Mesothelial cell of epicardium (in vitro differentiated cells): ENCODE measurements around the gene GSN. TPM values are rescaled to one million over a fixed set of nuclear protein-coding genes. Genes with fewer than 3 reads are reported as not detected.

ENCODE experiments used
- DNase-seq, 2 experiments: peaks; one replicate each; pipeline ENCODE4 v3.0.0; 2021; ENCODE audit warnings: low spot score in 2 of 2; ENCODE audit not compliant: unreplicated experiment in 2 of 2
- H3K27ac Mint-ChIP-seq: 2 replicates; pipeline ENCODE4 v1.8.0; 2021; ENCODE audit warnings: mixed read lengths
- H3K27me3 Mint-ChIP-seq: 2 replicates; pipeline ENCODE4 v1.8.0; 2021; ENCODE audit warnings: low read depth, mixed read lengths
- H3K36me3 Mint-ChIP-seq: 2 replicates; pipeline ENCODE4 v1.8.0; 2021; ENCODE audit warnings: mixed read lengths
- H3K4me1 Mint-ChIP-seq: 2 replicates; pipeline ENCODE4 v1.8.0; 2021; ENCODE audit warnings: mixed read lengths
- H3K4me3 Mint-ChIP-seq: 2 replicates; pipeline ENCODE4 v1.8.0; 2021; ENCODE audit warnings: mild to moderate bottlenecking, moderate library complexity, mixed read lengths
- H3K9me3 Mint-ChIP-seq: 2 replicates; pipeline ENCODE4 v1.8.0; 2021; ENCODE audit warnings: mixed read lengths
- CTCF ChIP-seq: fragments of 200-600 bp; sonication (generic); IDR thresholded peaks from one replicate; pipeline ENCODE4 v1.5.0; 2021; ENCODE audit warnings: antibody characterized with exemption; ENCODE audit not compliant: unreplicated experiment
- total RNA-seq: library from RNA; stranded (reverse); gene quantifications from 3 replicates; pipeline ENCODE4 v1.2.1, GENCODE V29; 2021

GSN gene
- total RNA-seq, 1 donor from 2014 or later: 114 TPM

GRCh38 chr9:121307976-121308375 lies 40.0 kb downstream of the GSN start:
- Mint-ChIP-seq H3K9me3 (no peaks in the 10 kb centered on the region), H3K27me3 (no peaks in the 10 kb centered on the region), H3K36me3 (peaks cover 26% of the 10 kb centered on the region), H3K4me1 (no peaks in the 10 kb centered on the region), H3K27ac (no peak overlapping the region), H3K4me3 (no peak overlapping the region)
- DNase-seq: no peak
- TF ChIP-seq CTCF: no peak

- Mint-ChIP-seq H3K9me3 (no peaks in the 10 kb centered on the region), H3K4me3 (no peak overlapping the region), H3K36me3 (peaks cover 33% of the 10 kb centered on the region), H3K27ac (no peak overlapping the region), H3K4me1 (no peaks in the 10 kb centered on the region), H3K27me3 (no peaks in the 10 kb centered on the region)
- no peak for DNase-seq
- TF ChIP-seq CTCF: no peak
These were observed 40.8 kb downstream of the GSN start for GRCh38 chr9:121308765-121309164.

- Mint-ChIP-seq H3K27me3 (no peaks in the 10 kb centered on the region), H3K36me3 (peaks cover 37% of the 10 kb centered on the region), H3K4me1 (no peaks in the 10 kb centered on the region), H3K9me3 (no peaks in the 10 kb centered on the region), H3K4me3 (no peak overlapping the region), H3K27ac (no peak overlapping the region)
- no peak for DNase-seq
- TF ChIP-seq CTCF: no peak
These were observed 41.2 kb downstream of the GSN start for GRCh38 chr9:121309171-121309570.

- Mint-ChIP-seq H3K9me3 (no peaks in the 10 kb centered on the region), H3K27ac (no peak overlapping the region), H3K4me1 (no peaks in the 10 kb centered on the region), H3K4me3 (no peak overlapping the region), H3K27me3 (no peaks in the 10 kb centered on the region), H3K36me3 (peaks cover 39% of the 10 kb centered on the region)
- TF ChIP-seq CTCF: no peak
- no peak for DNase-seq
These were observed 42.0 kb downstream of the GSN start for GRCh38 chr9:121309833-121310425.

GRCh38 chr9:121310571-121310970 lies 42.6 kb downstream of the GSN start:
- no peaks in the 10 kb centered on the region for H3K27me3 Mint-ChIP-seq
- H3K4me3 Mint-ChIP-seq: no peak overlapping the region
- peaks cover 39% of the 10 kb centered on the region for H3K36me3 Mint-ChIP-seq
- no peak for DNase-seq
- no peak for TF ChIP-seq CTCF
- no peak overlapping the region for H3K27ac Mint-ChIP-seq
- no peaks in the 10 kb centered on the region for H3K9me3 Mint-ChIP-seq
- H3K4me1 Mint-ChIP-seq: no peaks in the 10 kb centered on the region

GRCh38 chr9:121312169-121312568 lies 44.2 kb downstream of the GSN start:
- Mint-ChIP-seq H3K9me3 (no peaks in the 10 kb centered on the region), H3K36me3 (peaks cover 40% of the 10 kb centered on the region), H3K4me1 (no peaks in the 10 kb centered on the region), H3K27me3 (no peaks in the 10 kb centered on the region), H3K4me3 (no peak overlapping the region), H3K27ac (no peak overlapping the region)
- no peak for DNase-seq
- no peak for TF ChIP-seq CTCF
